ENCODE measurements around the gene PIEZO2.

Gene PIEZO2

DNA sequence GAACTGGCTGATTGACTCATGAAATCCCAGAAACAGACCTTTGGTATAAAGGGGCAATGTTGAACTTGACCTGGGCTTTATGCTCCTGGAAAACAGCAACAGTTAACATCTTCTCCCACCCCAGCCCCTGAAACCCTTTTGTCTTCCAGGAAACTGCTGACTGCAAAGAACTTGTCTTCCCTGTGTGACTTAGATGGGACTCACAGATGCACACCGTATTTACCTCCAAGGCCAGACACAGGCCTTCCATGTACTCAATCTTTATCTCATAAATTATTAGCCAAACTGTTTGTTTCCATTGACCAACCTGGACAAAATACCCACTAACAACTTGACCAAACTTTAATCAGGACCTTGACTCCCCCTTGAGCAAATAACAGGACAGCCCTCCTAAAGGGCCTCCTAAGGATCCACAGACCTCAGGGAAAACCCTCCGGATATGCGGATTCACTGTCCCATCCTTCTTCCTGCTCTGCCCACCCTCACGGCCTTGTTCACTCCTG lies 36.3 kb downstream of the PIEZO2 start:
- DNase-seq (ENCODE audit: low read depth in 2 of 2): no peak

DNA sequence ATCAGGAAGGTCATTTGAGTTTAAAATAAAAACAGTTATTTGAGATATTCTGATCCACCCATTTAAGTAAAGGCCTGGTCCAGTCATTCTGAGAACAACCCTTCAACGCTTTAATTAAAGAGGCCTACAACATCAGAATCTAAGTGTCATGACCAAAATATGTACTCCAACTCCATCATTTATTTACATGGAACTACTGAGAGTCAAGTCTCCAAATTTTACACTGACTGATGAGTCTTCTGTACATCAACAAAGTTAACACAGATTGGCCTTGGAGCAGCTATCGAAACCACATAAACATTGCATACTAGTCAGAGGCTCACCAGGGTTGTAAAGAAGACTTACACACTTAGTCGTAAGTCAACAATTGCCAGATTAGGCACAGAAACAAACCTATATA lies 37.1 kb downstream of the PIEZO2 start:
- no peak for DNase-seq (ENCODE audit: low read depth in 2 of 2)

DNA sequence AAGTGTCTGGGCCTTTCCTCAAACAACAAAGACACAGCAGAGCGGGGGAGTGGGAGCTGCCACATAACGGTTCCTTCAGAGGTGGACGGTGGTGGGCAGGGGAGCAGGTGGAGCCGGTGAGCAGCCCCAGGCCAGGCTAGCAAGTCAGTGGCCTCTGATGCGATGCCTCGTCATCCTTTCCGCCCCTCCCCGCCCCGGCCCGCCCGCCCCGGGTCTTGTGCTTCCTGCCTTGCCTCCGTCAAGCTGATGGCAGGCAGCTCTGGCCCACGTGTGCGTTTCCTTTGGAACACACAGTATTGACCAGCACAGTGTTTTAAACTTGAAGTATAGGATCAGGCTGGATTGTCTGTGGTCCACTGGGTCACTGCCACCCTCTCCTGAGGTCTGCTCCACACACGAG lies 38.9 kb downstream of the PIEZO2 start:
- DNase-seq (ENCODE audit: low read depth in 2 of 2): no peak

DNA sequence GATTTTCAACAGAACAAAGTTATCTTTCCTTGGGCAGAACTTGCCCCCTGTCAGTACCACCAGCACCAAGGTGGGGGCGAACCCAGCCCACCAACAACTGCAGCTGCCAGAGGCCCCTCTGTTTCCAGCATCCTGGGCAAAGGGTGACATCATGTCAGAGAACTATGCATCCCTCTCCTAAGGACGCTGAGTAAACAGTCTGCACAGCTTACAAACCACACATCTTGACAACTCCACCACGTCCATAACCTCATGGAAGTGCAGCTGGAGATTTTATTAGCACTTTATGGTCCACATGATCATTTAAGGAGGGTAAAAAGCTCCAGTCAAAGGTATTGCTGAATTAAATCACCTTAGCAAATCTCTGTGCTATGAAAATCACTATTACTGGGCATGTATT lies 40.4 kb downstream of the PIEZO2 start:
- DNase-seq (ENCODE audit: low read depth in 2 of 2): no peak

DNA sequence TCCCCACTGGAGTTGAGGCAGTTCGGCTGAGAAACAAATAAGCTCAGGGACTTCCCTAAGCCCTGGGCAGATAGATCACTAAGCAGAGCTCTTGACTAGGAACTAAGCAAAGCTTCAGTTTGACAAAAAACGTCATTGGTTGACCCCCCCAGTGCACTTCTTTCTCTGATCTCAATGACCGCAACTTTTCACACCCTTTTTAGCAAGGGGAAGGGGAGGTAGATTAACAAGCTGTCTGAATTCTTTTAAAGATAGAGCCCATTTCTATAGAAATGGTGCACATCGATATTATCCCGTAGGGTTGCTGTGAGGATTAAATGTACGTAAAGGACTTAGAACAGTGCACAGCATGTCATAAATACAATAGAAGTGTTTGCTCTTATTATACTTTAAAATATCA lies 42.5 kb downstream of the PIEZO2 start:
- DNase-seq (ENCODE audit: low read depth in 2 of 2): no peak

DNA sequence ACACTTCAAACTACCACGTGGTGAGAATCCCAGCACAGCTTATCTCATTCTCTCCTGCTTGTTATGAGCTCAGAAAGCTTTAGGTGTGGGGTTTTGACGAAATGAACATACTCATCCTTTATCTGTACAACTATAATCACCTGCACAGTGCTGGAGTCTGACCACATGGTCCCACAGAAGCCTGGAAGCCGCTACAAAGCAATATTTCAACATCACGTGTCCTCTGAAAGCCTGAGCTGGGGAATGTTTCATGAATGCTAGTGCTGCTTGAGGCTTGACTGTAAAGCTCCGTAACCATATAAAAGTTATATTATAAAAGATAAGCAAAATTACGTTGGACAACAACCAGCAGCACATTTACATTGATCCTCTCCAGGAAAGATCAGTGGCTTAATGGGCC lies 43.9 kb downstream of the PIEZO2 start:
- DNase-seq (ENCODE audit: low read depth in 2 of 2): no peak

DNA sequence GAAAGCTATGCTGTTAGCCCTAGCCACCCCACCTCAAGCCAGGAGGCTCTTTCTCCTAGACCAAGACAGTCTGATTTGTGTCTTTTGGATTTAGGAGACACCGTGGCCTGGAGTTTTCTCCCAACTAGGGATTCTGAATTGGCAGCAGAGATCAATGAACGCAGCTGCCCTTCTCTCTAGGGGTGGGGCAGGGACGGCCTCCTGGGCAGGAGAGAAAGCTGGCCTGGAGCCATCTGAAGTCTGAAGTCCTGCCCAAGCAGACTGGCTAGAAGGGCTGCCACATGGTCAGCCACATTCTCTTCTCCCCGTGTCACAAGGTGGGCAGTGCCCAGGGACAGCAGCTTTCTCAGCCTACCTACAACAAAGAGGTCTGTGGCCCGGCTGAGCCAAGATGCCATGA lies 45.1 kb downstream of the PIEZO2 start:
- no peak for DNase-seq (ENCODE audit: low read depth in 2 of 2)

DNA sequence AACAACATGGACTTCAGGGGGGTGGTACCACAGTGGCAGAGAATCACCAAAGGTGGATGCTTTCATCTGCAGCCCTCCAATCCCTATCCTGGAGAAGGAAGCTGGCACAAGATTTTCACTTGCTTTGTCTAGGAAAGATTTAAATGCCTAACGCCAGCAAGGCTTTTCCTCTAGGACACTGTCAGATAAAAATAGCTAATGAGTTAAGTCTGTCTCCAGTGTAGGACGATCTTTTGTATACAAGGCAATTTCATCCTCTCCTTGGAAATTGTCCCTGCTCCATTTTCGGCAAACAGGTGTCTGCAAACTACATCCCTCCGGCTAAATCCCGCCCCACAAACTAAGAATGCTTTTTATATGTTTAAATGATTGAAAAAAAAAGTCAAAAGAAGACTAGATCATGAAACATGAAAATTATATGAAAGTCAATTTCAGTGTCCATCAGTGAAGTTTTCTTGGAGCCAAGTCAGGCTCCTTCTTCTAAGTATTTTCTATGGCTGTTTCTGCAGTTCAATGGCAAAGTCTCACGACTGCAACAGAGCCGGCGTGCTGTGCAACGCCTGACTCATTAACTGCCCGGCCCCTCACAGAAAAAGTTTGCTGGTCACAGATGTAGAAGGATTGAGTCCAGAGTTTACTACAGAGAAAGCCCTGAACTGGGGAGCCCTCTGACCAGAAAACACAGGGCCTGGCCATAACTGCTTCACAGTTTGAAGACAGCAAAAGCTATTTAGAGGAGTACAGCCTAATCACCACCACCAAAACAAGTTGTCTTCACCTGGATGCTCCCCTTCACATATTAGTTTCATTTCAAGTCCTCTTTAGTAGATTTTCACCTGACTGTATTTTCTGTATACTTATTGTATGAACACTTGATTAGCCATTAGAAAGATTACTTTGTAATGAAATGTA lies 52.3 kb downstream of the PIEZO2 start:
- no peak for DNase-seq (ENCODE audit: low read depth in 2 of 2)

DNA sequence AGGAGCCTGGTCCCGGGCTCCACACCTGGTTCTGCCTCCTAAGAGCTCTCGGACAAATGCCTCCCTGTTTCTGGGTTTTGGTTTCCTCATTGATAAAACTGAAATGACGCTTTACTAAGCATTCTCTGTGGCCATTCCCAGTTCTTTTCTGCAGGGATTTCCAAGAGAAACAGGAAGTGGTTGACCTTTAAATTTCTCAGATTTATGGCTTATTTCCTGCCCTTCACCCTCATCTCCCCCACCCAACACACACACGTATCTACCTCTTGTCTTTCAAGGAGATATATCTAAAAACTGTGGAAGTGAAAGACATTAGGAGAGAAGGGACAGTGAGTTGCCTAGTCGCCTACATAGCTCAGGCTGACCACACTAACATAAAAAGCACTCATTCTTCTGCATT lies 53.0 kb downstream of the PIEZO2 start:
- DNase-seq (ENCODE audit: low read depth in 2 of 2): no peak

DNA sequence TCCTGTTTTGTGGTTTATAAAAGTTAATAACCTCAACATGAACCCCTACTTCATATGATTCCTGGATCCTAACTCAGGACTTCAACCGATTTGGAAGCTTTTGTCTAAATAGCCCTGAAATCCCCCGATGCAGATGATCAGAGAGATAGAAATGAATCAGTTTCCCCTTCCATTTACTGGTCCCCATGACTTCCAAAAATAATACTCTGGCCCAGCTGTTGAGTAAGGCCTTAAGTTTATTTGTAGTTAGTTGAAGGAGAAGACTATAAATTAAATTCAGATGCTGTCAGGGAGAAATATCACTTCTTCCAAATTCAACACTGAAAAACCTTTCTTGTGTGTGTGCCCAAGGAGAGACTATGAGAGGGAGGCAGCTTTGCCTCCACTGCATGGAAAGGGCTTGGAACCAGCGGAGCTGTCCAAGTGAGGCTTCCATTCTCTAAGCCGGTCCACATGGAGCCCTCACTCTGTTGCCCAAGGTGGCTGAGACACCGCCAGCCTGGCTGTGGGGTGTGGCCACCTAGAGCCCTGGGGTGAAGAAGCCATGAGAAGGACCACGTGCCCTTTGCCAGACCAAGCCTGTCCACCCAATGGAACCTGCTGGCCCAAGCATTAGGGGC lies 53.6 kb downstream of the PIEZO2 start:
- DNase-seq (ENCODE audit: low read depth in 2 of 2): no peak

DNA sequence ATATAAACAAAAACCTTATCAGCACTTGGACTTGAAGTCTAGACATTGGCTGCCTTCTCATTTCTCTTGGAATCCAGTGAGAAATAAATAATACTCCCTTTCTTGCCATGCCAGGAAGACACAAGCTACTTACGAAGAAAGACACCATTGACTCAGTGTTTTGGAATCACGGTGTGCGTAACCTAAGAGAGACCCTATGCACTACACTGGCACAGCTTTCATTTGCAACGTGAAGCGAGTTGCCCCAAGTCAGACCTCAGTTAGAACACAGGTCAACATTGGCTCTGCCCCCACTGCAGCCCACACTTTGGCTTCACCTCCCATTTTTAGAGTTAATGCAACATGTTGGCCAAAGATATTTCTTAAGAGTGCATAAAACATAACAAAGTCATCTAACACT lies 54.2 kb downstream of the PIEZO2 start:
- DNase-seq (ENCODE audit: low read depth in 2 of 2): no peak

DNA sequence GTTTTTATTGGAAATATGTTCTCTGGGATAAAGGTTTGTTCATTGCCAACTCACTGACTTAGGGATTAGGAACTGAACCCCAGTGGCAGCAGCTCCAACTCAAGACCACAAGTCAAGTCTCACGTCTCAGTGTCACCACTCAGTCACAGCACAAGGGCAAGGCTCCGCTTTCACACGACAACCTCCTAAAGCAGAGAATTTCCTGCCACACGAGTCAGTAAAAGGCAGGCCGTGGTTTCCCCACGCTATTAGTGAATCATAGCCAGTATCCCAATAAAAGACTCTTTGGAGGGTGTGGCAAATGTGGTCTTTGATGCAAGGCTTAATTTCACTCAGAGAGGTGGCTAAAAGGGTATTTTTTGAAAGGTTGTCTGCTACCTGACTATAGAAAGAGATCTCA lies 57.6 kb downstream of the PIEZO2 start:
- no peak for DNase-seq (ENCODE audit: low read depth in 2 of 2)

DNA sequence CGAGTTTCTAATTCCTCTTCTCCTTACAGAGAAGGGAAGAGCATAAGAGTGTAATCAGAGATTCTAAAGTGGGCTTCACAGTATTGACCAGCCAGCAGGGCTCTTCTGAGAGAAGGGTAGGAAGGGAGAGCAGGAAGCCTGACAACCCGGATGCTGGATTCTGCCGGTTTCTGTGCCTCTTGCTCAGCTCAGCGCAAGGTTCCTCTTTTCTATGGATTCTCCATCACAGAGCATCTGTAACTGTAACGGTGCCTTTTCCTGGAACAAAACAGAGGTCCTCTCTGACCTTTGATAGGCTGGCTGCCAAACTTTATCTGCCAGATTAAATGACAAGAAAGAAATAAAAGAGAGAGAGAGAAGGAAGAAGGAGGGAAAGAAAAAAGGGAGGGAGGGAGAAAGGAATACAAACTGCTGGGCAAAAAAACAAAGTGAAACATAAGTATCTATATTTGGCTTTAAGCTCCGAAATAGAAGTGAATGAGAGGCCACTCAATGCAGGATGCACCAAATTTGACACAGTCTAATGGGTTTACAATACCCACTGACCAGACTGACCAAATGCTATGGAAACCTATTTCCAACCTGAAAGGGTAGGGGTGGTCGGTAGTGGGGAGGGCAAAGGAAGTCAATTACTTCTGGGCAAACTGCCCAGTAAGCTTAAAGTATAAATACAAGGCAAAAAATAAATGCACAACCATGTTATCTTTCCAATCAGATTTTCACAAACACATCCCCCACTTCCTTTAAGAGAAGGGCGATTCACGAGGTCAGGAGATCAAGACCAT lies 59.2 kb downstream of the PIEZO2 start:
- DNase-seq (ENCODE audit: low read depth in 2 of 2): no peak

DNA sequence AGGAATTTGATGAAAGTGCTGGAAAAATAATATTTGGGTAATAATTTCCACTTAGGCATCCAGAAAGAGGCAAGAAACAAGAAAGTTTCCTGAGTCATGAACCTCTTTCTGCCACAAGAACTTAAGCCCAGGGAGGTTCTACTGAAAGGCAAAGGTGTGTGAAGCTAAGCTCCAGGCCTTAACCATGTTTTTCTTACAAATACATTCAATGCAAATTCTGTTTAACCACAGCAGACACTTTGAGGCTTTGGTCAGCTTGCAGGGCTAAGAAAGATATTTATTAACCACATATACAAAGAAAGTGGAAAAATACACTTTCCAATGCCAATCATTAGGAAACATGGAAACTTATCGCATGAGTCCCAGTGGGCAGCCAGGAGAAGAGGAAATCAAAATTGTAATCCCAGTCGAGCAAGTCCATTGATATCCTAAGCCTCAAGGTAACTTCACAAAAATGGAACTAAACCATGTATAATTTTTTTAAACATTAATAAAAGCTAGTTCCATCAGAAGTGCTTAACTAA lies 68.3 kb downstream of the PIEZO2 start:
- DNase-seq (ENCODE audit: low read depth in 2 of 2): no peak

DNA sequence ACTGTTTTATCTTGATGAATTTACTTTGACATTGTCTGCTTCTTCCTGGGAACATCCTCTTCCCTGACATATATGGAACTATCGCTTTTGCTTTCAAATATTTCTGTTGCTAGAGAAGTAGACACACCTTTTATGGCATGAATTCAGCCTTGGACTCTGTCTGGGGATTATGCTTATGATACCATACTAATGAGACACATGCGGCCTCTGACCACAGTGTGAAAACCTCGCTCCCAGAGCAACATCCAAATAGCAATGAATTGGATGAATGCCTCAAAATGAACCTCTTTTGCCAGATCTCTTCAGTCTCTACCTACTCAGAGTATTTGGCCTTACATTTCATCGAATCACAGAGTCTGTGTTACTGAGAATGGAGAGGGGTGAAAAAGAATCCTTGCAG lies 70.9 kb downstream of the PIEZO2 start:
- DNase-seq (ENCODE audit: low read depth in 2 of 2): no peak

DNA sequence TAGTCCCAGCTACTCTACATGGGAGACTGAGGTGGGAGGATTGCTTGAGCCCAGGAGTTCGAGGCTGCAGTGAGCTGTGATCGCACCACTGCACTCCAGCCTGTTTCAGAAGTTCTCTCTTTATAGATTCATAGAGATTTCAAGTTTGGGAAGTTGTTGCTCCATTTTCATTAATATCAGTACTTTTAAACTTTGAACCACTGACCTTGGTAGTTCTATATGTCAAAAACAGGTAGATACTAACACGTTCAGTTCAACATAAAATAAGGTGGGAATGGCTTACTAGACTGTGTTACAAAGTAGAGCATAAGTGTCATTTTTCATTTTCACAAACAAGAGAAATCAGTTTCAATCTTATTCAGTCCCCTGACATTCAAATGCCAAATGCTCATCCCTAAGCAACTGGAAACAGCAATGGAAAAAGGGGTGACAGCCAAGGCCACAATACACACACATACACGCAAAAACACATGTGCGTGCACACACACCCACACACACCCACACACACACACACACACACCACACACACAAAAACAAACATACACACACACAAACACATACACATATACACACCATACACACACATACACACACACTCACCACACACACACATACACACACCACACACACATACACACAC lies 71.7 kb downstream of the PIEZO2 start:
- no peak for DNase-seq (ENCODE audit: low read depth in 2 of 2)

DNA sequence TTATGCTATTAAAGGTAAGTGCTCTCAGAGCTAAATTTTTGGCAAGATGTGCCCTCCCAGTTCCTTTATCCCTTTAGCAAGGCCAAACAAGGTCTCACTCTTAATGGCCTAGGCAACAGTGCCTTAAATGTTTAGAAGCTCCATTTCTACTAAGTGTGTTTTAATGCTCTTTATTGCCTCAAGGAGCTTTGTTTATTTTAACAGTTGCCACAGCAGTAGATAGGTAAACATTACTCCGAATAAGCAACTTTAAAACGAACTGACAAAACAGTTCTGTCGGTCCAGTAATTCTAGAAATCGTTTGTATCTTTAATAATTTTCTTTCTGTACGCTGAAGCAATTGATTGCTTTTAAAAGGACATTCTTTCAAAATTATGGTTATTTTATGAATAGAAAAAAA lies 74.5 kb downstream of the PIEZO2 start:
- no peak for DNase-seq (ENCODE audit: low read depth in 2 of 2)

DNA sequence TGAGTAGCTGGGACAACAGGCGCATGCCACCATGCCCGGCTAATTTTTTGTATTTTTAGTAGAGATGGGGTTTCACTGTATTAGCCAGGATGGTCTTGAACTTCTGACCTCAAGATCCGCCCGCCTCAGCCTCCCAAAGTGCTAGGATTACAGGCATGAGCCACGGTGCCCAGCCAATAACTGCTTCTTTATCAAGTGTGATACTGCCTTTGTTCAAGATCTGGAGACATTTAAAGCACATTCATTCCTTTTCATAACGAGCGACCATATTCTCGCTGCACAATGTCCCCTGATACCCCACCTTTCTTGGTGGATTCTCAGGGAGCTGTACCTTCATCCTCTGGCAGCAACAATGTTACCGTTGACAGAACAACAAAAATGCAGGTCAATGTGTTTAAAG lies 75.4 kb downstream of the PIEZO2 start:
- no peak for DNase-seq (ENCODE audit: low read depth in 2 of 2)

DNA sequence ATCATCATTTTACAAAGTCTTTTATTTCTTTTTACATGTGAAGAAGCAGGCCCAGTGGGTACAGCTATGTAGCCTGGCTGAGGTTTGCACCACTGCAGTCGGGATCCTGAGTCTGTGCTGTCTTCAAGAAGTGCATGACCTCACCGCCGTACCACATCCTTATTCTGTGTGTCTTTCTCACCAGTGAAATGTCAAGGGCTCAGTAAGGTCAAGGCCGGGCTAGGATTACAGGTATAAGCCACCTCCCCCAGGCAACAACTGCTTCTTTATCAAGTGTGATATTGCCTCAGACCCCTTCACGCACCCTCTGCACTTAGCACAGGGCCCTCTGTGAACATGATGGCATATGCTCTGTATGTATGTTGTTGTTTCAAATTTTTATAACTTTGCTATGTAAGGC lies 76.7 kb downstream of the PIEZO2 start:
- no peak for DNase-seq (ENCODE audit: low read depth in 2 of 2)

DNA sequence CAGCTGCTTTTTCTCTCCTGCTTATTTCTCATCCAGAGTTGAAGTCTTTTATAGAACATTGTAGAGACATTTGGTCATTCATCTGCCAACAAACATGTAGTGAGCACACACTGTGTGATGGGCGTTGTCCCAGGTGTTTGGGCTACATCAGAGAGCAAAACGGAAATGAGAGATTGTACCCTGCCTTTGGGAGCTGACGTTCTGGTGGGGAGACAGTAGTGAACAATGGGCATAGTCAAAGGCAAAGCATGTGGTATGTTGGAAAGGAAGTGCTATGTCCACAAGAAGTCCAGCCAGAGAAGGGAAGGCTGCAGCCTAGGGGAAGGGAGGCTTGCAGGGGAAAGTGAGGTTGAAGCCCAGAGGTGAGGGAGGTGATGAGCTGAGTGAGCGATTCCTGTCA lies 78.1 kb downstream of the PIEZO2 start:
- DNase-seq (ENCODE audit: low read depth in 2 of 2): no peak

DNA sequence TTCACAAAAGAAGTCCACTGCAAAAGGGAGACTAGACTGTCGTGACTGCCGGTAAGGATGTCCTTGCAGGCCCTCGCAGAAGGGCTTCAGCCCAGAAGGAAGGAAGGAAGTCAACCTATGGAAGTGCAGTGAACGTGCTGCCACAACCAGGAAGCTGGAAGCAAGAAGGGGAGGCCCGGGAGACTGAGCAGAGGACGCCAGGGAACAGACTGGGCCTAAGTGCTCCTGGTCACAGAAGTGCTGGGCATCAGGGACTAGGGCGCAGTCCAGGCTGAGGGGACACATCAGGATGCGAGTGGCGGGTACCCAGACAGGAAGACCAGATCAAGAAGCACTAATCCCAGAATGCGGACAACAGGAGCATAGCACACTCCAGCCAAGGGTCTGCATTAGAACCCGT lies 78.8 kb downstream of the PIEZO2 start:
- DNase-seq (ENCODE audit: low read depth in 2 of 2): no peak

DNA sequence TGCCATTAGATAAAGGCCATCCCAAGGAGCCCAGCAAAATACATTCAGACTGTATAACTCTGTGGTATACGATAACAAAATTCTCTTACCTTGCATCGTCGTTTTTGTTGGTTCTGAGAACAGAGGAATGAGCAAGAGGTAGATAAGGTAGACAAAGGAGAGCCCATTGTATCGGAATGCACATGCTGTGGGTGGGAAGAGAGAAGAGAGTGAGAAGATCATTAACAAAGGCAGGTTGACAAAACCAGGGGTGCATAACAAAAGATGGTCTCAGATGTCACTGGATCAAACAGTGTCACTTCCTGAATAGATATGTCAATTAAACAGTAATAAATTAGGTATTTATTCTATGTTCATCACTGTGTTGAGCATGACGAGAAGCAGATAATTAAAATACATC lies 83.3 kb downstream of the PIEZO2 start:
- DNase-seq (ENCODE audit: low read depth in 2 of 2): no peak
